Progenitor cell of endocrine pancreas (in vitro differentiated cells): ENCODE data around the gene RIF1. TPM values are rescaled to one million over a fixed set of nuclear protein-coding genes. Genes with fewer than 3 reads are reported as not detected.

ENCODE experiments used
- DNase-seq: peaks from one replicate; pipeline ENCODE4 v3.0.0; 2021; ENCODE audit warnings: low spot score; ENCODE audit not compliant: unreplicated experiment
- H3K27ac Mint-ChIP-seq: 2 replicates; pipeline ENCODE4 v1.8.0; 2021; ENCODE audit warnings: mild to moderate bottlenecking, moderate library complexity, mixed read lengths
- H3K27me3 Mint-ChIP-seq: 2 replicates; pipeline ENCODE4 v1.8.0; 2021; ENCODE audit warnings: mixed read lengths
- H3K36me3 Mint-ChIP-seq: 2 replicates; pipeline ENCODE4 v1.8.0; 2022; ENCODE audit warnings: mixed read lengths; ENCODE audit not compliant: insufficient read depth
- H3K4me1 Mint-ChIP-seq: 2 replicates; pipeline ENCODE4 v1.8.0; 2021; ENCODE audit warnings: low read depth, mixed read lengths
- H3K4me3 Mint-ChIP-seq: 2 replicates; pipeline ENCODE4 v1.8.0; 2021; ENCODE audit warnings: low read depth, mild to moderate bottlenecking, moderate library complexity, mixed read lengths
- H3K9me3 Mint-ChIP-seq: 2 replicates; pipeline ENCODE4 v1.8.0; 2021; ENCODE audit warnings: low read depth, mixed read lengths
- CTCF ChIP-seq: fragments of 200-600 bp; sonication (generic); IDR thresholded peaks from one replicate; pipeline ENCODE4 v1.5.0; 2021; ENCODE audit warnings: antibody characterized with exemption, mild to moderate bottlenecking; ENCODE audit not compliant: unreplicated experiment
- total RNA-seq: library from RNA; stranded (reverse); gene quantifications from 2 replicates; pipeline ENCODE4 v1.2.1, GENCODE V29; 2021

Gene RIF1
- total RNA-seq, 1 donor from 2014 or later = 54.4 TPM

GRCh38 chr2:151403914-151404313 is 5.8 kb upstream of the RIF1 start:
- Mint-ChIP-seq H3K4me1 (no peaks in the 10 kb centered on the region), H3K9me3 (no peaks in the 10 kb centered on the region), H3K36me3 (no peaks in the 10 kb centered on the region), H3K27ac (no peak overlapping the region), H3K27me3 (no peaks in the 10 kb centered on the region), H3K4me3 (no peak overlapping the region)
- no peak for TF ChIP-seq CTCF
- no peak for DNase-seq

DNA sequence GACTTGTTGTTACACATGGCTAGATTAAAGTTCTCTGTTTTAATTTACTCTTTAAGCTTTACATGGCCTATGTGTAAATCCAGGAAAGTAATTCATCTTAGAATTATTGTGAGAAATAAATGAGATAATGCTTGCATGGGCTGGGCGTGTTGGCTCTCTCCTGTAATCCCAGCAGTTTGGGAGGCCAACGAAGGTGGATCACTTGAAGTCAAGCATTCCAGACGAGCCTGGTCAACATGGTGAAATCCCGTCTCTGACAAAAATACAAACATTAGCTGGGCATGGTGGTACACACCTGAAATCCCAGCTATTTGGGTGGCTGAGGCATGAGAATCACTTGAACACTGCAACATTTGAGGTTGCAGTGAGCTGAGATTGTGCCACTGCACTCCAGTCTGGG is 4.3 kb upstream of the RIF1 start:
- DNase-seq = no peak
- H3K4me1 Mint-ChIP-seq = peaks cover 1% of the 10 kb centered on the region
- no peak overlapping the region for H3K27ac Mint-ChIP-seq
- peaks cover 1% of the 10 kb centered on the region for H3K36me3 Mint-ChIP-seq
- H3K9me3 Mint-ChIP-seq = no peaks in the 10 kb centered on the region
- no peak for TF ChIP-seq CTCF
- H3K4me3 Mint-ChIP-seq = no peak overlapping the region
- H3K27me3 Mint-ChIP-seq = no peaks in the 10 kb centered on the region

- Mint-ChIP-seq H3K27ac (no peak overlapping the region), H3K4me1 (peaks cover 9% of the 10 kb centered on the region), H3K36me3 (peaks cover 7% of the 10 kb centered on the region), H3K9me3 (no peaks in the 10 kb centered on the region), H3K27me3 (no peaks in the 10 kb centered on the region), H3K4me3 (no peak overlapping the region)
- TF ChIP-seq CTCF = no peak
- DNase-seq = no peak
These were observed 2.4 kb upstream of the RIF1 start for GRCh38 chr2:151407281-151407680.

DNA sequence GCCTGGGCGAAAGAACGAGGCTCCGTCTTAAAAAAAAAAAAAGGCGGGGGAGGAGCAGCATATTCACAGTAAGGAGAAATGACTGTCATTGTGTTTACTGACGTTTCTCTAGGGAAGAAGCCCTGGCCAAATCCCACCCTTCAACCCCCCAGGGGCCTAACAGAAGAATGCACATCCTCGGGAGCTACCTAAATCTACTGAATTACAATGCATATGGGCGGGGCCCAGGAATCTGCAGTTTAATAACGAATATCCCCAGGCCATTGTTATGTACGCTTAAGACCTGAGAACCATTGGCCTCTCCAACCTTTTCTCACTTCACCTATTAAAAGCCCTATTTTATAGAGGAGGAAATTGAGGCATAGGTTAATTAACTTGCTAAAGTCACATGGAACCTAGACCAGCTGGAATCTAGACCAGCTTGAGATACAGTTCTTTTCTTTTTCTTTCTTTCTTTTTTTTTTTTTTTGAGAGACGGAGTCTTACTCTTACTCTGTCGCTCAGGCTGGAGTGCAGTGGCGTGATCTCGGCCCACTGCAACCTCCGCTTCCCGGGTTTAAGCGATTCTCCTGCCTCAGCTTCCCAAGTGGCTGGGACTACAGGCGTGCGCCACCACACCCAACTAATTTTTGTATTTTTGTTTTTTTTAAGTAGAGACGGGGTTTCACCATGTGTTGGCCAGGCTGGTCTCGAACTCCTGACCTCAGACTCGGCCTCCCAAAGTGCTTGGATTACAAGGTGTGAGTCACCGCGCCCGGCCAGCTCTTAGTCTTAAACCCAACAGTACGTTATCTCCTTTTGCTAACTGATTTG is 708 bp upstream of the RIF1 start:
- Mint-ChIP-seq H3K36me3 (peaks cover 10% of the 10 kb centered on the region), H3K27me3 (no peaks in the 10 kb centered on the region), H3K4me1 (peaks cover 9% of the 10 kb centered on the region), H3K27ac (peak overlapping the region; percentile 98), H3K4me3 (peak overlapping the region; percentile 98), H3K9me3 (no peaks in the 10 kb centered on the region)
- TF ChIP-seq CTCF = no peak
- DNase-seq = no peak

DNA sequence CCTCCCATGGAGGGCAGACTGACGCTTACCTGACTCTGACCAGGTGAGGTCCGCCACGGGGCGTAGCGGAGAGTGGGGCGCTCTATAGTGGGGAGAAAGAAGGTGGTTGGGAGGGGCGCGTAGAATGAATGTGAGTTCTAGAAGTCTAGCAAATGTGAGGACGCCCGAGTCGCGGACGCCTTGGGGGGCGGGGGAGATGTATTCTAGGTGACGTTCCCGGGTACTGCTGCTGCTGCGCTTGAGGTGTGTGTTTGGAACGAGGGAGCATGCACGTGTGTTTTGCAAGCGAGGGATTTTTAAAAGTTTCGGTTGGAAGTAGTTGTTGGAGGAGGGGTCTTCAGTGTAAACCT is 758 bp downstream of the RIF1 start:
- Mint-ChIP-seq H3K36me3 (peaks cover 12% of the 10 kb centered on the region), H3K27me3 (no peaks in the 10 kb centered on the region), H3K27ac (peak overlapping the region; percentile 98), H3K9me3 (no peaks in the 10 kb centered on the region), H3K4me3 (peak overlapping the region; percentile 98), H3K4me1 (peaks cover 9% of the 10 kb centered on the region)
- no peak for TF ChIP-seq CTCF
- no peak for DNase-seq
